ENCODE results near the gene DEPDC5. TPM values are rescaled to one million over a fixed set of nuclear protein-coding genes. Genes with fewer than 3 reads are reported as not detected.

The DEPDC5 gene
- total RNA-seq, 1 donor from 2014 or later = 13.0 TPM

- Histone ChIP-seq H3K36me3 (ENCODE audit: insufficient read depth, low read length) (peaks cover 10% of the 10 kb centered on the region), H3K27ac (ENCODE audit: low read depth, low read length) (no peak overlapping the region), H3K79me2 (ENCODE audit: insufficient read depth, low read length) (peaks cover 82% of the 10 kb centered on the region), H3K27me3 (ENCODE audit: insufficient read depth, low read length) (no peaks in the 10 kb centered on the region), H3K4me3 (ENCODE audit: insufficient read depth, low read depth, low read length) (no peak overlapping the region), H3K4me1 (ENCODE audit: insufficient read depth, low read length) (peaks cover 12% of the 10 kb centered on the region), H2AFZ (ENCODE audit: low read depth, low read length) (no peak overlapping the region), H3K9me3 (ENCODE audit: insufficient read depth, low read depth, low read length) (no peaks in the 10 kb centered on the region), H4K20me1 (ENCODE audit: insufficient read depth, low read length) (peaks cover 59% of the 10 kb centered on the region), H3K4me2 (ENCODE audit: low read length) (no peak overlapping the region), H3K9ac (ENCODE audit: low read length) (no peak overlapping the region)
- H3K4me1 Mint-ChIP-seq (ENCODE audit: low read depth, unreplicated experiment) = peaks cover 20% of the 10 kb centered on the region
- no peak for DNase-seq (ENCODE audit: low read depth)
- peaks cover 11% of the 10 kb centered on the region for H3K36me3 Mint-ChIP-seq (ENCODE audit: low read depth, unreplicated experiment)
- H3K4me3 Mint-ChIP-seq (ENCODE audit: unreplicated experiment) = no peak overlapping the region
- H3K9me3 Mint-ChIP-seq (ENCODE audit: unreplicated experiment) = no peaks in the 10 kb centered on the region
- TF ChIP-seq, protein P1, sequence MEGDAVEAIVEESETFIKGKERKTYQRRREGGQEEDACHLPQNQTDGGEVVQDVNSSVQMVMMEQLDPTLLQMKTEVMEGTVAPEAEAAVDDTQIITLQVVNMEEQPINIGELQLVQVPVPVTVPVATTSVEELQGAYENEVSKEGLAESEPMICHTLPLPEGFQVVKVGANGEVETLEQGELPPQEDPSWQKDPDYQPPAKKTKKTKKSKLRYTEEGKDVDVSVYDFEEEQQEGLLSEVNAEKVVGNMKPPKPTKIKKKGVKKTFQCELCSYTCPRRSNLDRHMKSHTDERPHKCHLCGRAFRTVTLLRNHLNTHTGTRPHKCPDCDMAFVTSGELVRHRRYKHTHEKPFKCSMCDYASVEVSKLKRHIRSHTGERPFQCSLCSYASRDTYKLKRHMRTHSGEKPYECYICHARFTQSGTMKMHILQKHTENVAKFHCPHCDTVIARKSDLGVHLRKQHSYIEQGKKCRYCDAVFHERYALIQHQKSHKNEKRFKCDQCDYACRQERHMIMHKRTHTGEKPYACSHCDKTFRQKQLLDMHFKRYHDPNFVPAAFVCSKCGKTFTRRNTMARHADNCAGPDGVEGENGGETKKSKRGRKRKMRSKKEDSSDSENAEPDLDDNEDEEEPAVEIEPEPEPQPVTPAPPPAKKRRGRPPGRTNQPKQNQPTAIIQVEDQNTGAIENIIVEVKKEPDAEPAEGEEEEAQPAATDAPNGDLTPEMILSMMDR (IDR thresholded peaks at IDR 0.05; ENCODE audit: insufficient read depth, low read depth, low read length) = no peak
- TF ChIP-seq EZH2 (IDR thresholded peaks at IDR 0.05; ENCODE audit: insufficient read depth, low read length) = no peak
- no peak overlapping the region for H3K27ac Mint-ChIP-seq (ENCODE audit: unreplicated experiment)
- FAIRE-seq = no peak
- H3K27me3 Mint-ChIP-seq (ENCODE audit: low read depth, unreplicated experiment) = no peaks in the 10 kb centered on the region
Measured at GRCh38 chr22:31736458-31736857, 17.4 kb upstream of the DEPDC5 start.

DNA sequence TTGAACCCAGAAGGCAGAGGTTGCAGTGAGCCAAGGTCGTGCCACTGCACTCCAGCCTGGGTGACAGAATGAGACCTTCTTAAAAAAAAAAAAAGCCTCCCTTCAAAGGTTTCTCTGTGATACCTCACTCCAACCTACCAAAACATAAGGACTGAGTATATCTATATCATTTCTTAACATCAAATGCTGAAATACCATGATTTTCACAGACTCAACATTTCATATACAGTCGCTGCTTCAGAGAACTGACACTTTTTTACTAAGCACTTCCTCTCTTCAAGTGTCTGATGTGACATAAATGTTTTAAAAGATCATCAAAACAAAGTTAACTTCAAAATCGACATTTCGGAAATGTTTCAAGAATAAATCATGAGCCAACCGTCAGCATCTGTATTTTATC is 15.9 kb upstream of the DEPDC5 start:
- Mint-ChIP-seq H3K4me3 (ENCODE audit: unreplicated experiment) (no peak overlapping the region), H3K36me3 (ENCODE audit: low read depth, unreplicated experiment) (peaks cover 15% of the 10 kb centered on the region), H3K9me3 (ENCODE audit: unreplicated experiment) (no peaks in the 10 kb centered on the region), H3K27ac (ENCODE audit: unreplicated experiment) (no peak overlapping the region), H3K4me1 (ENCODE audit: low read depth, unreplicated experiment) (peaks cover 20% of the 10 kb centered on the region), H3K27me3 (ENCODE audit: low read depth, unreplicated experiment) (no peaks in the 10 kb centered on the region)
- Histone ChIP-seq H3K4me3 (ENCODE audit: insufficient read depth, low read depth, low read length) (no peak overlapping the region), H3K27ac (ENCODE audit: low read depth, low read length) (no peak overlapping the region), H3K9me3 (ENCODE audit: insufficient read depth, low read depth, low read length) (no peaks in the 10 kb centered on the region), H3K36me3 (ENCODE audit: insufficient read depth, low read length) (peaks cover 10% of the 10 kb centered on the region), H3K4me1 (ENCODE audit: insufficient read depth, low read length) (peaks cover 12% of the 10 kb centered on the region), H3K9ac (ENCODE audit: low read length) (no peak overlapping the region), H3K27me3 (ENCODE audit: insufficient read depth, low read length) (no peaks in the 10 kb centered on the region), H3K79me2 (ENCODE audit: insufficient read depth, low read length) (peaks cover 85% of the 10 kb centered on the region), H4K20me1 (ENCODE audit: insufficient read depth, low read length) (peaks cover 63% of the 10 kb centered on the region), H2AFZ (ENCODE audit: low read depth, low read length) (no peak overlapping the region), H3K4me2 (ENCODE audit: low read length) (no peak overlapping the region)
- no peak for DNase-seq (ENCODE audit: low read depth)
- peak; percentile 29 for FAIRE-seq
- TF ChIP-seq, protein P1 (IDR thresholded peaks at IDR 0.05; ENCODE audit: insufficient read depth, low read depth, low read length) = no peak
- TF ChIP-seq EZH2 (IDR thresholded peaks at IDR 0.05; ENCODE audit: insufficient read depth, low read length) = no peak

- H3K27me3 ChIP-seq (ENCODE audit: insufficient read depth, low read length) = no peaks in the 10 kb centered on the region
- no peak overlapping the region for H3K9ac ChIP-seq (ENCODE audit: low read length)
- DNase-seq (ENCODE audit: low read depth) (no peak), FAIRE-seq (no peak)
- Mint-ChIP-seq H3K4me1 (ENCODE audit: low read depth, unreplicated experiment) (peaks cover 18% of the 10 kb centered on the region), H3K27me3 (ENCODE audit: low read depth, unreplicated experiment) (no peaks in the 10 kb centered on the region), H3K27ac (ENCODE audit: unreplicated experiment) (no peak overlapping the region), H3K4me3 (ENCODE audit: unreplicated experiment) (no peak overlapping the region), H3K36me3 (ENCODE audit: low read depth, unreplicated experiment) (peaks cover 14% of the 10 kb centered on the region), H3K9me3 (ENCODE audit: unreplicated experiment) (no peaks in the 10 kb centered on the region)
- no peaks in the 10 kb centered on the region for H3K9me3 ChIP-seq (ENCODE audit: insufficient read depth, low read depth, low read length)
- no peak overlapping the region for H3K4me3 ChIP-seq (ENCODE audit: insufficient read depth, low read depth, low read length)
- H3K27ac ChIP-seq (ENCODE audit: low read depth, low read length) = no peak overlapping the region
- no peak overlapping the region for H3K4me2 ChIP-seq (ENCODE audit: low read length)
- peaks cover 12% of the 10 kb centered on the region for H3K4me1 ChIP-seq (ENCODE audit: insufficient read depth, low read length)
- TF ChIP-seq EZH2 (IDR thresholded peaks at IDR 0.05; ENCODE audit: insufficient read depth, low read length) = no peak
- TF ChIP-seq, protein P1 (IDR thresholded peaks at IDR 0.05; ENCODE audit: insufficient read depth, low read depth, low read length) = no peak
- peaks cover 86% of the 10 kb centered on the region for H3K79me2 ChIP-seq (ENCODE audit: insufficient read depth, low read length)
- peaks cover 10% of the 10 kb centered on the region for H3K36me3 ChIP-seq (ENCODE audit: insufficient read depth, low read length)
- no peak overlapping the region for H2AFZ ChIP-seq (ENCODE audit: low read depth, low read length)
- H4K20me1 ChIP-seq (ENCODE audit: insufficient read depth, low read length) = peaks cover 62% of the 10 kb centered on the region
Measured at GRCh38 chr22:31738566-31738965, 15.3 kb upstream of the DEPDC5 start.
